Measurements from ENCODE around the gene ZNF683. TPM values are rescaled to one million over a fixed set of nuclear protein-coding genes. Genes with fewer than 3 reads are reported as not detected.

ZNF683 gene
- total and polyA plus RNA-seq, 2 experiments from 2014 or later: not detected

DNA sequence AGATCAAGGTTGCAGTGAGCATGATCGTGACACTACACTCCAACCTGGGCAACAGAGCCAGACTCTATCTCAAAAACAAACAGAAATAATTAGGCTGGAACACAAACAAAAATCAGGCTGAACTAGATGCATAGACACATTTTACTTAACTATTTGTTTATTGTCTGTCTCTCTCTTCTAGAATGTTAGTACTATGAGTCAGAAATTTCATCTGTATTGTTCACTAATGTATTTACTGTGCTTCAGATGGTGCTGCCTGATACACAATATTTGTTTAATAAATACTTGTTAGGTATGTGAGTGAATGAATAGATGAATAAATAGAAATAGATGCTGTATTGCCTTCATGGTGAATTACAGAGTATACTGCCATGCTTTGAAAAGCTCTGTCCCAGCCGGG, 32.1 kb upstream of the ZNF683 start:
- H3K27me3 Mint-ChIP-seq (ENCODE audit: insufficient read depth, low read depth, poor library complexity): peaks cover 17% of the 10 kb centered on the region
- Histone ChIP-seq H3K4me2 (no peak overlapping the region), H3K4me3 (no peak overlapping the region), H3K27me3 (ENCODE audit: insufficient read depth) (no peaks in the 10 kb centered on the region), H3K4me1 (ENCODE audit: insufficient read depth) (peaks cover 7% of the 10 kb centered on the region), H3K9me2 (ENCODE audit: insufficient read depth) (no peaks in the 10 kb centered on the region), H2AFZ (no peak overlapping the region), H3K79me2 (replicated peaks; ENCODE audit: insufficient read depth) (no peaks in the 10 kb centered on the region), H3F3A (replicated peaks; ENCODE audit: low read depth) (peaks cover 2% of the 10 kb centered on the region), H3K27ac (ENCODE audit: low read depth) (no peak overlapping the region), H4K20me1 (replicated peaks; ENCODE audit: insufficient read depth) (peaks cover 2% of the 10 kb centered on the region; the same call in 1 of the 2 replicates), H3K36me3 (ENCODE audit: insufficient read depth) (no peaks in the 10 kb centered on the region)
- H3K4me1 Mint-ChIP-seq: peaks cover 14% of the 10 kb centered on the region
- H3K4me3 Mint-ChIP-seq: no peak overlapping the region
- TF ChIP-seq POLR2AphosphoS5 (IDR thresholded peaks at IDR 0.05; ENCODE audit: low read depth) (no peak), EZH2phosphoT487 (IDR thresholded peaks at IDR 0.05; ENCODE audit: unreplicated experiment) (no peak)
- H3K36me3 Mint-ChIP-seq (ENCODE audit: low read depth): no peaks in the 10 kb centered on the region
- ATAC-seq: no peak
- no peak for DNase-seq (ENCODE audit: low spot score)
- H3K9me3 Mint-ChIP-seq: no peaks in the 10 kb centered on the region
- H3K27ac Mint-ChIP-seq: no peak overlapping the region

DNA sequence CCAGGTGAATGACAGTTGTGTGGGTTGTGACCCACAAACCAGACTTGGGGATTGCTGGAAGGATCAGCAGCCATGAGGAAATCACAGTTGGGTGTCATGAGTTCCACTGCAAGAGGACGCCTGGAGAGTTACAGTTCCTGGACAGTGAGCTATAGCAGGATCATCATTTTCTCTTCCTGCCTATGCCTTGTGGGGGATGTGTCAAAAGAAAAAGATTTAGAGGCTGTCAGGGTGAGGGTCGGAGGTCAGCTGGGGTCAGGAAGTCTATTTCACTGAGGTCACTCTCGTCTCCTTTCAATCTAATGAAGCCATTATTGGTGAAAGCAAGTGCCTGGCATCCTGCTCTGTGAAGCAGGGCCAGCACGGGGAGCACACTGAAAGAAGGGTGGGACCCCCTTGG, 31.1 kb upstream of the ZNF683 start:
- no peak overlapping the region for H3K4me2 ChIP-seq
- no peaks in the 10 kb centered on the region for H3K27me3 ChIP-seq (ENCODE audit: insufficient read depth)
- Mint-ChIP-seq H3K9me3 (no peaks in the 10 kb centered on the region), H3K4me3 (no peak overlapping the region), H3K27ac (no peak overlapping the region), H3K36me3 (ENCODE audit: low read depth) (no peaks in the 10 kb centered on the region), H3K4me1 (peaks cover 6% of the 10 kb centered on the region), H3K27me3 (ENCODE audit: insufficient read depth, low read depth, poor library complexity) (peaks cover 8% of the 10 kb centered on the region)
- no peaks in the 10 kb centered on the region for H3F3A ChIP-seq (replicated peaks; ENCODE audit: low read depth)
- no peaks in the 10 kb centered on the region for H3K9me2 ChIP-seq (ENCODE audit: insufficient read depth)
- no peaks in the 10 kb centered on the region for H3K36me3 ChIP-seq (ENCODE audit: insufficient read depth)
- peaks cover 2% of the 10 kb centered on the region; the same call in 1 of the 2 replicates for H4K20me1 ChIP-seq (replicated peaks; ENCODE audit: insufficient read depth)
- no peak overlapping the region for H2AFZ ChIP-seq
- H3K4me3 ChIP-seq: no peak overlapping the region
- H3K27ac ChIP-seq (ENCODE audit: low read depth): no peak overlapping the region
- H3K4me1 ChIP-seq (ENCODE audit: insufficient read depth): peaks cover under 1% of the 10 kb centered on the region; the same call in 1 of the 2 replicates
- TF ChIP-seq EZH2phosphoT487 (IDR thresholded peaks at IDR 0.05; ENCODE audit: unreplicated experiment) (no peak), ZNF331 (CRISPR knock-in tag; IDR thresholded peaks at IDR 0.05; ENCODE audit: low read depth) (no peak), STAT1 (IDR thresholded peaks at IDR 0.05; ENCODE audit: unreplicated experiment) (no peak), CREB1 (CRISPR knock-in tag; IDR thresholded peaks at IDR 0.05; ENCODE audit: low read depth) (no peak), ZNF114 (CRISPR knock-in tag; IDR thresholded peaks at IDR 0.05) (no peak)
- TF ChIP-seq, protein P1, sequence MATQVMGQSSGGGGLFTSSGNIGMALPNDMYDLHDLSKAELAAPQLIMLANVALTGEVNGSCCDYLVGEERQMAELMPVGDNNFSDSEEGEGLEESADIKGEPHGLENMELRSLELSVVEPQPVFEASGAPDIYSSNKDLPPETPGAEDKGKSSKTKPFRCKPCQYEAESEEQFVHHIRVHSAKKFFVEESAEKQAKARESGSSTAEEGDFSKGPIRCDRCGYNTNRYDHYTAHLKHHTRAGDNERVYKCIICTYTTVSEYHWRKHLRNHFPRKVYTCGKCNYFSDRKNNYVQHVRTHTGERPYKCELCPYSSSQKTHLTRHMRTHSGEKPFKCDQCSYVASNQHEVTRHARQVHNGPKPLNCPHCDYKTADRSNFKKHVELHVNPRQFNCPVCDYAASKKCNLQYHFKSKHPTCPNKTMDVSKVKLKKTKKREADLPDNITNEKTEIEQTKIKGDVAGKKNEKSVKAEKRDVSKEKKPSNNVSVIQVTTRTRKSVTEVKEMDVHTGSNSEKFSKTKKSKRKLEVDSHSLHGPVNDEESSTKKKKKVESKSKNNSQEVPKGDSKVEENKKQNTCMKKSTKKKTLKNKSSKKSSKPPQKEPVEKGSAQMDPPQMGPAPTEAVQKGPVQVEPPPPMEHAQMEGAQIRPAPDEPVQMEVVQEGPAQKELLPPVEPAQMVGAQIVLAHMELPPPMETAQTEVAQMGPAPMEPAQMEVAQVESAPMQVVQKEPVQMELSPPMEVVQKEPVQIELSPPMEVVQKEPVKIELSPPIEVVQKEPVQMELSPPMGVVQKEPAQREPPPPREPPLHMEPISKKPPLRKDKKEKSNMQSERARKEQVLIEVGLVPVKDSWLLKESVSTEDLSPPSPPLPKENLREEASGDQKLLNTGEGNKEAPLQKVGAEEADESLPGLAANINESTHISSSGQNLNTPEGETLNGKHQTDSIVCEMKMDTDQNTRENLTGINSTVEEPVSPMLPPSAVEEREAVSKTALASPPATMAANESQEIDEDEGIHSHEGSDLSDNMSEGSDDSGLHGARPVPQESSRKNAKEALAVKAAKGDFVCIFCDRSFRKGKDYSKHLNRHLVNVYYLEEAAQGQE (IDR thresholded peaks at IDR 0.05; ENCODE audit: unreplicated experiment): no peak
- DNase-seq (ENCODE audit: low spot score) (no peak), ATAC-seq (no peak)
- no peaks in the 10 kb centered on the region for H3K79me2 ChIP-seq (replicated peaks; ENCODE audit: insufficient read depth)

DNA sequence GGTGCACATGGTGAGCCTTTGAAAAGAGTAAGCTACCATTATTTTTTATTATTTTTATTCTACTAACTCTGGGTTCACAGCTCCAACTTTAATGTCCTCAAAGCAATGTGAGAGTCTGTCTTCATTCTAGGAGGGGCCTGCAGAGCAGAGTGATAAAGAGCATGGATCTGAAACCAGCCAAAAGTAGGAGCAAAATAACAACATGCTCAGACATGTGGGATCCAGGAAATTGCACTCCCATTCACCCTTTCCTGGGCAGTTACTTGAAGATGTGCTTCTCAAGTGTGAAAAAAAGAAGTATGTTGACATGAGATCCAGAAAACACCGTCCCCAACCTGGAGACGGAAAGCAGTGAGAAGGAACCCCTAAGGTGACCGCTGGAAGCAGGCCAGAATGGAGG, 29.3 kb upstream of the ZNF683 start:
- no peak overlapping the region for H3K4me3 ChIP-seq
- no peaks in the 10 kb centered on the region for H3K9me2 ChIP-seq (ENCODE audit: insufficient read depth)
- no peaks in the 10 kb centered on the region for H3K36me3 Mint-ChIP-seq (ENCODE audit: low read depth)
- H3K27me3 ChIP-seq (ENCODE audit: insufficient read depth): no peaks in the 10 kb centered on the region
- TF ChIP-seq POLR2AphosphoS5 (IDR thresholded peaks at IDR 0.05; ENCODE audit: low read depth) (no peak), EZH2phosphoT487 (IDR thresholded peaks at IDR 0.05; ENCODE audit: unreplicated experiment) (no peak), ZNF331 (CRISPR knock-in tag; IDR thresholded peaks at IDR 0.05; ENCODE audit: low read depth) (no peak)
- TF ChIP-seq, protein P2, sequence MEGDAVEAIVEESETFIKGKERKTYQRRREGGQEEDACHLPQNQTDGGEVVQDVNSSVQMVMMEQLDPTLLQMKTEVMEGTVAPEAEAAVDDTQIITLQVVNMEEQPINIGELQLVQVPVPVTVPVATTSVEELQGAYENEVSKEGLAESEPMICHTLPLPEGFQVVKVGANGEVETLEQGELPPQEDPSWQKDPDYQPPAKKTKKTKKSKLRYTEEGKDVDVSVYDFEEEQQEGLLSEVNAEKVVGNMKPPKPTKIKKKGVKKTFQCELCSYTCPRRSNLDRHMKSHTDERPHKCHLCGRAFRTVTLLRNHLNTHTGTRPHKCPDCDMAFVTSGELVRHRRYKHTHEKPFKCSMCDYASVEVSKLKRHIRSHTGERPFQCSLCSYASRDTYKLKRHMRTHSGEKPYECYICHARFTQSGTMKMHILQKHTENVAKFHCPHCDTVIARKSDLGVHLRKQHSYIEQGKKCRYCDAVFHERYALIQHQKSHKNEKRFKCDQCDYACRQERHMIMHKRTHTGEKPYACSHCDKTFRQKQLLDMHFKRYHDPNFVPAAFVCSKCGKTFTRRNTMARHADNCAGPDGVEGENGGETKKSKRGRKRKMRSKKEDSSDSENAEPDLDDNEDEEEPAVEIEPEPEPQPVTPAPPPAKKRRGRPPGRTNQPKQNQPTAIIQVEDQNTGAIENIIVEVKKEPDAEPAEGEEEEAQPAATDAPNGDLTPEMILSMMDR (conservative IDR thresholded peaks at IDR 0.05; ENCODE audit: low read depth in 2 of 2): no peak
- TF ChIP-seq, protein P1 (IDR thresholded peaks at IDR 0.05; ENCODE audit: unreplicated experiment): no peak
- no peak overlapping the region for H3K27ac Mint-ChIP-seq
- ATAC-seq: no peak
- 0 out of 2 replicates have a peak, but pooled peaks cover 2% of the 10 kb centered on the region for H4K20me1 ChIP-seq (replicated peaks; ENCODE audit: insufficient read depth)
- peaks cover 2% of the 10 kb centered on the region; the same call in 2 of the 3 replicates for H3K4me1 Mint-ChIP-seq
- DNase-seq (ENCODE audit: low spot score): no peak
- H3K4me2 ChIP-seq: no peak overlapping the region
- no peaks in the 10 kb centered on the region for H3K36me3 ChIP-seq (ENCODE audit: insufficient read depth)
- no peak overlapping the region for H3K4me3 Mint-ChIP-seq
- no peaks in the 10 kb centered on the region for H3K9me3 Mint-ChIP-seq
- H3K27ac ChIP-seq (ENCODE audit: low read depth): no peak overlapping the region
- H3K27me3 Mint-ChIP-seq (ENCODE audit: insufficient read depth, low read depth, poor library complexity): peaks cover 6% of the 10 kb centered on the region
- H2AFZ ChIP-seq: no peak overlapping the region
- no peaks in the 10 kb centered on the region for H3F3A ChIP-seq (replicated peaks; ENCODE audit: low read depth)
- H3K4me1 ChIP-seq (ENCODE audit: insufficient read depth): no peaks in the 10 kb centered on the region
- no peaks in the 10 kb centered on the region for H3K79me2 ChIP-seq (replicated peaks; ENCODE audit: insufficient read depth)
